ENCODE measurements around the gene ATAD3A.

- TF ChIP-seq POLR2A (IDR thresholded peaks at IDR 0.05), result no peak
- TF ChIP-seq, protein P1, sequence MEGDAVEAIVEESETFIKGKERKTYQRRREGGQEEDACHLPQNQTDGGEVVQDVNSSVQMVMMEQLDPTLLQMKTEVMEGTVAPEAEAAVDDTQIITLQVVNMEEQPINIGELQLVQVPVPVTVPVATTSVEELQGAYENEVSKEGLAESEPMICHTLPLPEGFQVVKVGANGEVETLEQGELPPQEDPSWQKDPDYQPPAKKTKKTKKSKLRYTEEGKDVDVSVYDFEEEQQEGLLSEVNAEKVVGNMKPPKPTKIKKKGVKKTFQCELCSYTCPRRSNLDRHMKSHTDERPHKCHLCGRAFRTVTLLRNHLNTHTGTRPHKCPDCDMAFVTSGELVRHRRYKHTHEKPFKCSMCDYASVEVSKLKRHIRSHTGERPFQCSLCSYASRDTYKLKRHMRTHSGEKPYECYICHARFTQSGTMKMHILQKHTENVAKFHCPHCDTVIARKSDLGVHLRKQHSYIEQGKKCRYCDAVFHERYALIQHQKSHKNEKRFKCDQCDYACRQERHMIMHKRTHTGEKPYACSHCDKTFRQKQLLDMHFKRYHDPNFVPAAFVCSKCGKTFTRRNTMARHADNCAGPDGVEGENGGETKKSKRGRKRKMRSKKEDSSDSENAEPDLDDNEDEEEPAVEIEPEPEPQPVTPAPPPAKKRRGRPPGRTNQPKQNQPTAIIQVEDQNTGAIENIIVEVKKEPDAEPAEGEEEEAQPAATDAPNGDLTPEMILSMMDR (IDR thresholded peaks at IDR 0.05), result no peak
Observed at GRCh38 chr1:1527092-1527816, 15.3 kb downstream of the ATAD3A start.
